PFSK-1 (cell line): ENCODE results near the gene SPINT3.

Experiments used
- POLR2AphosphoS5 ChIP-seq: IDR thresholded peaks from 2 replicates; pipeline ENCODE4 v1.6.1; 2012; ENCODE audit warnings: low read depth, mild to moderate bottlenecking, control low read depth, low read length, moderate library complexity
- TF ChIP-seq, protein P1 (sequence below), 2 experiments: IDR thresholded peaks; 2 replicates each; pipeline versions ENCODE4 v1.6.1 to v1.8.0; 2011 to 2012; ENCODE audit warnings: low read depth in 2 of 2, low read length in 2 of 2, control low read depth in 1 of 2, inconsistent platforms in 1 of 2, mild to moderate bottlenecking in 1 of 2, moderate library complexity in 1 of 2; ENCODE audit not compliant: insufficient read depth in 1 of 2

DNA sequence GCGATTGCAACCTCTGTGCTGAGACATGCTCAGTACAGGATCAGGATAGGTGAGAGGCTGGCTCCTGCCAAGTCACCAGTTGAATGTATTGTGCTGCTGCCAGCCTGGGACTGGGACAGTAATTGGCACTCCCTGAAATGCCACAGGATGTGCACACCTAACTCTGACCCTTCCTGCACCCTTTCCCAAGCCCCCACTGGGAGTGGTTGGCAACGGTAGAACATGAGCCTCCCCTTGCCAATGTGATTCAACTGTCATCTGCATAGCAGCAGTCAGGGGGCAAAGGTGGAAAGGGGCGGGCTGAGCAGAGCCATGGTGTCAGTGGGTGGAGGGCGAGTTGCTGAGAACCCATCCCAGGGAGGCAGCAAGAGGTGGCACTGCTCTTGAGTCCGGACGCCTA lies 15.4 kb downstream of the SPINT3 start:
- no peak for TF ChIP-seq POLR2AphosphoS5
- TF ChIP-seq, protein P1, sequence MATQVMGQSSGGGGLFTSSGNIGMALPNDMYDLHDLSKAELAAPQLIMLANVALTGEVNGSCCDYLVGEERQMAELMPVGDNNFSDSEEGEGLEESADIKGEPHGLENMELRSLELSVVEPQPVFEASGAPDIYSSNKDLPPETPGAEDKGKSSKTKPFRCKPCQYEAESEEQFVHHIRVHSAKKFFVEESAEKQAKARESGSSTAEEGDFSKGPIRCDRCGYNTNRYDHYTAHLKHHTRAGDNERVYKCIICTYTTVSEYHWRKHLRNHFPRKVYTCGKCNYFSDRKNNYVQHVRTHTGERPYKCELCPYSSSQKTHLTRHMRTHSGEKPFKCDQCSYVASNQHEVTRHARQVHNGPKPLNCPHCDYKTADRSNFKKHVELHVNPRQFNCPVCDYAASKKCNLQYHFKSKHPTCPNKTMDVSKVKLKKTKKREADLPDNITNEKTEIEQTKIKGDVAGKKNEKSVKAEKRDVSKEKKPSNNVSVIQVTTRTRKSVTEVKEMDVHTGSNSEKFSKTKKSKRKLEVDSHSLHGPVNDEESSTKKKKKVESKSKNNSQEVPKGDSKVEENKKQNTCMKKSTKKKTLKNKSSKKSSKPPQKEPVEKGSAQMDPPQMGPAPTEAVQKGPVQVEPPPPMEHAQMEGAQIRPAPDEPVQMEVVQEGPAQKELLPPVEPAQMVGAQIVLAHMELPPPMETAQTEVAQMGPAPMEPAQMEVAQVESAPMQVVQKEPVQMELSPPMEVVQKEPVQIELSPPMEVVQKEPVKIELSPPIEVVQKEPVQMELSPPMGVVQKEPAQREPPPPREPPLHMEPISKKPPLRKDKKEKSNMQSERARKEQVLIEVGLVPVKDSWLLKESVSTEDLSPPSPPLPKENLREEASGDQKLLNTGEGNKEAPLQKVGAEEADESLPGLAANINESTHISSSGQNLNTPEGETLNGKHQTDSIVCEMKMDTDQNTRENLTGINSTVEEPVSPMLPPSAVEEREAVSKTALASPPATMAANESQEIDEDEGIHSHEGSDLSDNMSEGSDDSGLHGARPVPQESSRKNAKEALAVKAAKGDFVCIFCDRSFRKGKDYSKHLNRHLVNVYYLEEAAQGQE (IDR thresholded peaks at IDR 0.05; ENCODE audit: insufficient read depth in 1 of 2, low read depth in 2 of 2, low read length in 2 of 2), result no peak
